ENCODE results near the gene KLK15. TPM values are rescaled to one million over a fixed set of nuclear protein-coding genes. Genes with fewer than 3 reads are reported as not detected.

The KLK15 gene
- total and polyA plus RNA-seq, 2 of the 13 experiments (the other 11 are each of a cell fraction or from before 2014, with no cell fraction given), result not detected

DNA sequence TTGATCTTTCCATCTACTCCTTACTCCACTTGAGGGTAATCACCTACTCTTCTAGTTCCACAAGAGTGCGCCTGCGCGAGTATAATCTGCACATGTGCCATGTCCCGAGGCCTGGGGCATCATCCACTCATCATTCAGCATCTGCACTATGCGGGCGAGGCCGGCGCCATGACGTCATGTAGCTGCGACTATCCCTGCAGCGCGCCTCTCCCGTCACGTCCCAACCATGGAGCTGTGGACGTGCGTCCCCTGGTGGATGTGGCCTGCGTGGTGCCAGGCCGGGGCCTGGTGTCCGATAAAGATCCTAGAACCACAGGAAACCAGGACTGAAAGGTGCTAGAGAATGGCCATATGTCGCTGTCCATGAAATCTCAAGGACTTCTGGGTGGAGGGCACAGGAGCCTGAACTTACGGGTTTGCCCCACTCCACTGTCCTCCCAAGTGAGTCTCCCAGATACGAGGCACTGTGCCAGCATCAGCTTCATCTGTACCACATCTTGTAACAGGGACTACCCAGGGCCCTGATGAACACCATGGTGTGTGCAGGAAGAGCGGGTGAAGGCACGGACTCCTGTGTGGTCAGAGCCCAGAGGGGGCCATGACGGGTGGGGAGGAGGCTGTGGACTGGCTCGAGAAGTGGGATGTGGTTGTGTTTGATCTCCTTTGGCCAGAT lies 37.2 kb upstream of the KLK15 start (continued):
- no peak for TF ChIP-seq ZFP91 (CRISPR knock-in tag; IDR thresholded peaks at IDR 0.05; ENCODE audit: borderline replicate concordance)
- no peak for TF ChIP-seq ZNF784 (CRISPR knock-in tag; IDR thresholded peaks at IDR 0.05; ENCODE audit: borderline replicate concordance)
- peak; percentile 32; the same call in 1 of the 2 replicates for TF ChIP-seq MYC (CRISPR knock-in tag; IDR thresholded peaks at IDR 0.05; ENCODE audit: borderline replicate concordance)
- no peak for TF ChIP-seq SOX13 (IDR thresholded peaks at IDR 0.05)
- no peak for TF ChIP-seq SOX13 (CRISPR knock-in tag; conservative IDR thresholded peaks at IDR 0.05 in 1 of 2, IDR thresholded peaks at IDR 0.05 in 1 of 2)
- no peak for TF ChIP-seq YEATS2 (CRISPR knock-in tag; IDR thresholded peaks at IDR 0.05; ENCODE audit: borderline replicate concordance)
- TF ChIP-seq FOXC1 (CRISPR knock-in tag; IDR thresholded peaks at IDR 0.05; ENCODE audit: borderline replicate concordance), result no peak
- TF ChIP-seq, protein P1, sequence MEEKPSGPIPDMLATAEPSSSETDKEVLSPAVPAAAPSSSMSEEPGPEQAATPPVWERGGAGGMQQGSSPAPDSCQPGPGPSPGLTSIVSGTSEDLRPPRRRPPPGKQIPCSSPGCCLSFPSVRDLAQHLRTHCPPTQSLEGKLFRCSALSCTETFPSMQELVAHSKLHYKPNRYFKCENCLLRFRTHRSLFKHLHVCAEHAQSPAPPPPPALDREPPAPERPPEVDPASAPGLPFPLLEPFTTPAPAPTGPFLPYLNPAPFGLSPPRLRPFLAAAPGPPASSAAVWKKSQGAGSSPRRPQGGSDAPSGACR (CRISPR knock-in tag; IDR thresholded peaks at IDR 0.05), result no peak
- TF ChIP-seq ZNF577 (CRISPR knock-in tag; IDR thresholded peaks at IDR 0.05; ENCODE audit: borderline replicate concordance, low read depth), result no peak
- no peak for TF ChIP-seq ZBTB8A (CRISPR knock-in tag; IDR thresholded peaks at IDR 0.05; ENCODE audit: borderline replicate concordance, low read depth)
- TF ChIP-seq ATAD3A (CRISPR knock-in tag; IDR thresholded peaks at IDR 0.05), result no peak
- TF ChIP-seq ZNF557 (CRISPR knock-in tag; IDR thresholded peaks at IDR 0.05), result no peak
- TF ChIP-seq ZBTB26 (CRISPR knock-in tag; IDR thresholded peaks at IDR 0.05; ENCODE audit: borderline replicate concordance), result no peak
- TF ChIP-seq, protein P2, sequence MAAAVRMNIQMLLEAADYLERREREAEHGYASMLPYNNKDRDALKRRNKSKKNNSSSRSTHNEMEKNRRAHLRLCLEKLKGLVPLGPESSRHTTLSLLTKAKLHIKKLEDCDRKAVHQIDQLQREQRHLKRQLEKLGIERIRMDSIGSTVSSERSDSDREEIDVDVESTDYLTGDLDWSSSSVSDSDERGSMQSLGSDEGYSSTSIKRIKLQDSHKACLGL (CRISPR knock-in tag; IDR thresholded peaks at IDR 0.05), result no peak
- TF ChIP-seq THAP11 (CRISPR knock-in tag; IDR thresholded peaks at IDR 0.05), result peak; percentile 43
- TF ChIP-seq ATF7-NPFF (CRISPR knock-in tag; IDR thresholded peaks at IDR 0.05; ENCODE audit: low read depth), result no peak
- TF ChIP-seq KDM4B (CRISPR knock-in tag; IDR thresholded peaks at IDR 0.05), result no peak
- no peak for TF ChIP-seq TERF1 (CRISPR knock-in tag; IDR thresholded peaks at IDR 0.05)
- TF ChIP-seq, protein P3, sequence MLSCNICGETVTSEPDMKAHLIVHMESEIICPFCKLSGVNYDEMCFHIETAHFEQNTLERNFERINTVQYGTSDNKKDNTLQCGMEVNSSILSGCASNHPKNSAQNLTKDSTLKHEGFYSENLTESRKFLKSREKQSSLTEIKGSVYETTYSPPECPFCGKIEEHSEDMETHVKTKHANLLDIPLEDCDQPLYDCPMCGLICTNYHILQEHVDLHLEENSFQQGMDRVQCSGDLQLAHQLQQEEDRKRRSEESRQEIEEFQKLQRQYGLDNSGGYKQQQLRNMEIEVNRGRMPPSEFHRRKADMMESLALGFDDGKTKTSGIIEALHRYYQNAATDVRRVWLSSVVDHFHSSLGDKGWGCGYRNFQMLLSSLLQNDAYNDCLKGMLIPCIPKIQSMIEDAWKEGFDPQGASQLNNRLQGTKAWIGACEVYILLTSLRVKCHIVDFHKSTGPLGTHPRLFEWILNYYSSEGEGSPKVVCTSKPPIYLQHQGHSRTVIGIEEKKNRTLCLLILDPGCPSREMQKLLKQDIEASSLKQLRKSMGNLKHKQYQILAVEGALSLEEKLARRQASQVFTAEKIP (CRISPR knock-in tag; IDR thresholded peaks at IDR 0.05; ENCODE audit: borderline replicate concordance), result no peak
- no peak for TF ChIP-seq FOXO1 (CRISPR knock-in tag; IDR thresholded peaks at IDR 0.05)
